ENCODE measurements around the gene SLC7A5. TPM values are rescaled to one million over a fixed set of nuclear protein-coding genes. Genes with fewer than 3 reads are reported as not detected.

SLC7A5 gene
- total RNA-seq, 1 donor from 2014 or later: 13.5 TPM

- ATAC-seq (no peak), DNase-seq (no peak)
- TF ChIP-seq, protein P1, sequence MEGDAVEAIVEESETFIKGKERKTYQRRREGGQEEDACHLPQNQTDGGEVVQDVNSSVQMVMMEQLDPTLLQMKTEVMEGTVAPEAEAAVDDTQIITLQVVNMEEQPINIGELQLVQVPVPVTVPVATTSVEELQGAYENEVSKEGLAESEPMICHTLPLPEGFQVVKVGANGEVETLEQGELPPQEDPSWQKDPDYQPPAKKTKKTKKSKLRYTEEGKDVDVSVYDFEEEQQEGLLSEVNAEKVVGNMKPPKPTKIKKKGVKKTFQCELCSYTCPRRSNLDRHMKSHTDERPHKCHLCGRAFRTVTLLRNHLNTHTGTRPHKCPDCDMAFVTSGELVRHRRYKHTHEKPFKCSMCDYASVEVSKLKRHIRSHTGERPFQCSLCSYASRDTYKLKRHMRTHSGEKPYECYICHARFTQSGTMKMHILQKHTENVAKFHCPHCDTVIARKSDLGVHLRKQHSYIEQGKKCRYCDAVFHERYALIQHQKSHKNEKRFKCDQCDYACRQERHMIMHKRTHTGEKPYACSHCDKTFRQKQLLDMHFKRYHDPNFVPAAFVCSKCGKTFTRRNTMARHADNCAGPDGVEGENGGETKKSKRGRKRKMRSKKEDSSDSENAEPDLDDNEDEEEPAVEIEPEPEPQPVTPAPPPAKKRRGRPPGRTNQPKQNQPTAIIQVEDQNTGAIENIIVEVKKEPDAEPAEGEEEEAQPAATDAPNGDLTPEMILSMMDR (IDR thresholded peaks at IDR 0.05): no peak
- Histone ChIP-seq H3K27me3 (no peaks in the 10 kb centered on the region), H3K4me3 (no peak overlapping the region), H3K36me3 (peaks cover 38% of the 10 kb centered on the region), H3K27ac (no peak overlapping the region), H3K4me1 (no peaks in the 10 kb centered on the region), H3K9me3 (no peaks in the 10 kb centered on the region)
- intact Hi-C loops (cut with DNase I): no loop called here
These were observed 30.4 kb downstream of the SLC7A5 start for GRCh38 chr16:87838643-87839541.

- no peak overlapping the region for H3K27ac ChIP-seq
- H3K36me3 ChIP-seq: peaks cover 49% of the 10 kb centered on the region
- H3K4me1 ChIP-seq: no peaks in the 10 kb centered on the region
- TF ChIP-seq, protein P1 (IDR thresholded peaks at IDR 0.05): no peak
- no peak overlapping the region for H3K4me3 ChIP-seq
- no peaks in the 10 kb centered on the region for H3K27me3 ChIP-seq
- no peak for DNase-seq
- no peak for ATAC-seq
- H3K9me3 ChIP-seq: no peaks in the 10 kb centered on the region
- intact Hi-C loops (cut with DNase I): no loop called here
These were observed 31.5 kb downstream of the SLC7A5 start for GRCh38 chr16:87837627-87838289.

GRCh38 chr16:87836844-87837581, 32.3 kb downstream of the SLC7A5 start:
- H3K27ac ChIP-seq: no peak overlapping the region
- H3K4me3 ChIP-seq: no peak overlapping the region
- no peak for DNase-seq
- TF ChIP-seq, protein P1 (IDR thresholded peaks at IDR 0.05): no peak
- no peaks in the 10 kb centered on the region for H3K27me3 ChIP-seq
- intact Hi-C loops (cut with DNase I): no loop called here
- peaks cover 50% of the 10 kb centered on the region for H3K36me3 ChIP-seq
- no peaks in the 10 kb centered on the region for H3K9me3 ChIP-seq
- no peak for ATAC-seq
- H3K4me1 ChIP-seq: no peaks in the 10 kb centered on the region

DNA sequence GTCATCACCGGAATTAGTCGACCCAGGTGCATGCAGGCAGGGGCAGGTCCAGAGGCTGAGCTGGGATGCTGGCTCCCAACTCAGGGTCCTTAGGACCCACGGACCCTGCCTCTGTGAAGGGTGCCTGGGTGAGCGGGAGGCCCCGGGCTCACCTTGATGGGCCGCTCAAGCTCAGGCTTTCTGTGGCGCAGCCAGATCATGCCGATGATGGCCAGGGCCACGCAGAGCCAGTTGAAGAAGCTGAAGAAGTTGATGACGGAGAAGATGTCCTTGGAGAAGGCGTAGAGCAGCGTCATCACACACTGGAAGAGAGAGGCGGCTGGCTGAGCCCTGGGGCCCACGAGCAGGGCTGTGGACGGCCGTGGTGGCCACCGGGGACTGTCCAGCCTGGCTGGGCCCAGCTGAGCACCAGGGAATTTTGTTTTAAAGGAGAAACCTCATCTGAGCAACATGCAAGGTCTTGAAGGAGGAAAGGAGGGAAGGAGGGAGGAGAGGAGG, 32.9 kb downstream of the SLC7A5 start:
- Histone ChIP-seq H3K4me3 (no peak overlapping the region), H3K36me3 (peaks cover 50% of the 10 kb centered on the region), H3K9me3 (no peaks in the 10 kb centered on the region), H3K27ac (no peak overlapping the region), H3K27me3 (no peaks in the 10 kb centered on the region), H3K4me1 (no peaks in the 10 kb centered on the region)
- DNase-seq: no peak
- ATAC-seq: no peak
- intact Hi-C loops (cut with DNase I): no loop called here
- TF ChIP-seq, protein P1 (IDR thresholded peaks at IDR 0.05): no peak

DNA sequence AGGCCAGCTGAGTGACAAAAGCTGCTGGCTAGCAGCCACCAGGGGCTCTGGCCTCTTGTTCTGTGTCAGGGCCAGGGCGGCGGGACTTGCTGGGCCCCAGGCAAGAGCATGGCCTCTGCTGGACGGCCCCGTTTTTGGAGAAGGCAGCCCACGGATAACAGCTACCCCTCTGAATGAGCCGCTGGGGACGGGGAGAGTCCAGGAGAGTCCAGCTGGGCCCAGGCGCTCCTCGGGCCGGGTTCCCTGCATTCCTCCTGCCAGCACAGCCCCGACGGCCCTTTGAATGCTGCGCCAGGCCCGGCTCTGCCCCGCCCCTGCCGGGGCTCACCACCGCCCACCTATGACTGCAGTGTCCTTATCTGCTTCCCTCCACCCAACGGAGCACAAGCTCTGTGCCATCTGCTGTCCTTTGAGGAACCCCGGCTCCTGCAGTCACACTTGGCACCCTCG, 33.4 kb downstream of the SLC7A5 start:
- no peak for ATAC-seq
- DNase-seq: no peak
- Histone ChIP-seq H3K27ac (no peak overlapping the region), H3K36me3 (peaks cover 48% of the 10 kb centered on the region), H3K4me1 (no peaks in the 10 kb centered on the region), H3K4me3 (no peak overlapping the region), H3K27me3 (no peaks in the 10 kb centered on the region), H3K9me3 (no peaks in the 10 kb centered on the region)
- TF ChIP-seq, protein P1 (IDR thresholded peaks at IDR 0.05): no peak
- intact Hi-C loops (cut with DNase I): no loop called here
